ENCODE data around the gene HYAL2.
"Not testable (repeated sequence)": the region's sequence is repeated elsewhere in the genome, so short reads cannot be mapped to it uniquely, and the experiment has no call there.

Gene HYAL2

GRCh38 chr3:50316657-50317242 is 5.8 kb downstream of the HYAL2 start:
- H3K4me3 ChIP-seq (ENCODE audit: low read depth, low read length), result no peak overlapping the region

- no peak overlapping the region for H3K4me3 ChIP-seq (ENCODE audit: low read depth, low read length)
These were observed 7.7 kb downstream of the HYAL2 start for GRCh38 chr3:50314816-50315215.

GRCh38 chr3:50314342-50314741 is 8.2 kb downstream of the HYAL2 start:
- no peak overlapping the region for H3K4me3 ChIP-seq (ENCODE audit: low read depth, low read length)

- H3K4me3 ChIP-seq (ENCODE audit: low read depth, low read length), result not testable (repeated sequence)
These were observed 10.5 kb downstream of the HYAL2 start for GRCh38 chr3:50312041-50312440.

- H3K4me3 ChIP-seq (ENCODE audit: low read depth, low read length), result no peak overlapping the region
These were observed 17.9 kb downstream of the HYAL2 start for GRCh38 chr3:50304601-50305000.

- H3K4me3 ChIP-seq (ENCODE audit: low read depth, low read length), result no peak within 1 kb of the TSS
These were observed 19.3 kb downstream of the HYAL2 start, which contains the start of gene HYAL1 for GRCh38 chr3:50303013-50303815. Gene HYAL1, minus strand, starts transcription at chr3:50303574. Its CDS starts 618 bp downstream, at chr3:50302956.

GRCh38 chr3:50302095-50303012 is 20.2 kb downstream of the HYAL2 start:
- no peak overlapping the region for H3K4me3 ChIP-seq (ENCODE audit: low read depth, low read length)

- no peak overlapping the region for H3K4me3 ChIP-seq (ENCODE audit: low read depth, low read length)
These were observed 21.8 kb downstream of the HYAL2 start for GRCh38 chr3:50300681-50301254.

GRCh38 chr3:50299929-50300680 is 22.4 kb downstream of the HYAL2 start:
- H3K4me3 ChIP-seq (ENCODE audit: low read depth, low read length), result peak overlapping the region; percentile 10

- H3K4me3 ChIP-seq (ENCODE audit: low read depth, low read length), result peak overlapping the region; percentile 10
These were observed 23.0 kb downstream of the HYAL2 start for GRCh38 chr3:50299638-50299928.

GRCh38 chr3:50298836-50299637 is 23.5 kb downstream of the HYAL2 start, which contains the start of the genes HYAL3 and NAA80:
Gene HYAL3, minus strand, starts transcription at chr3:50299405. Its CDS starts 3,803 bp downstream, at chr3:50295602.
Gene NAA80, minus strand, starts transcription at chr3:50299405. Its CDS starts 1,942 bp downstream, at chr3:50297463.
- peak within 1 kb of the TSS; percentile 86 for H3K4me3 ChIP-seq (ENCODE audit: low read depth, low read length)

- H3K4me3 ChIP-seq (ENCODE audit: low read depth, low read length), result peak overlapping the region; percentile 86
These were observed 24.4 kb downstream of the HYAL2 start for GRCh38 chr3:50297896-50298725.

GRCh38 chr3:50297384-50297775 is 25.2 kb downstream of the HYAL2 start:
- no peak overlapping the region for H3K4me3 ChIP-seq (ENCODE audit: low read depth, low read length)

GRCh38 chr3:50296721-50297383 is 25.7 kb downstream of the HYAL2 start:
- H3K4me3 ChIP-seq (ENCODE audit: low read depth, low read length), result no peak overlapping the region

- H3K4me3 ChIP-seq (ENCODE audit: low read depth, low read length), result no peak overlapping the region
These were observed 26.8 kb downstream of the HYAL2 start for GRCh38 chr3:50295553-50296431.

- H3K4me3 ChIP-seq (ENCODE audit: low read depth, low read length), result no peak overlapping the region
These were observed 27.8 kb downstream of the HYAL2 start for GRCh38 chr3:50294492-50295403.
